Trophoblast cell (in vitro differentiated cells and primary cell): ENCODE results near the gene POC5.
A peak's percentile ranks its signal among the peaks of the same experiment; 100 is the strongest.

Experiments
- DNase-seq, 2 donors: peaks; one replicate each; pipeline ENCODE4 v3.0.0-alpha.2; 2016
- H2AFZ ChIP-seq: 2 replicates; pipeline ENCODE4 v1.6.1; 2013; ENCODE audit warnings: low read length, moderate library complexity, mild to moderate bottlenecking; ENCODE audit not compliant: insufficient read depth, poor library complexity
- H2AK5ac ChIP-seq: 2 replicates; pipeline ENCODE4 v1.6.1; 2013; ENCODE audit warnings: mild to moderate bottlenecking, low read length
- H2BK120ac ChIP-seq: 2 replicates; pipeline ENCODE4 v1.6.1; 2013; ENCODE audit warnings: low read length, mild to moderate bottlenecking, moderate library complexity; ENCODE audit not compliant: insufficient read depth, poor library complexity
- H2BK12ac ChIP-seq: 2 replicates; pipeline ENCODE4 v1.6.1; 2013; ENCODE audit warnings: mild to moderate bottlenecking, low read length, moderate library complexity
- H2BK5ac ChIP-seq: 2 replicates; pipeline ENCODE4 v1.6.1; 2013; ENCODE audit warnings: low read length, low read depth, moderate library complexity, mild to moderate bottlenecking; ENCODE audit not compliant: poor library complexity
- H3K14ac ChIP-seq: 2 replicates; pipeline ENCODE4 v1.6.1; 2013; ENCODE audit warnings: mild to moderate bottlenecking, low read length
- H3K18ac ChIP-seq: 2 replicates; pipeline ENCODE4 v1.6.1; 2013; ENCODE audit warnings: mild to moderate bottlenecking, low read length
- H3K23ac ChIP-seq: 2 replicates; pipeline ENCODE4 v1.6.1; 2013; ENCODE audit warnings: low read length
- H3K27ac ChIP-seq: 2 replicates; pipeline ENCODE4 v1.5.1; 2013; ENCODE audit warnings: low read depth, mild to moderate bottlenecking, inconsistent platforms, low read length, moderate library complexity
- H3K27me3 ChIP-seq: 2 replicates; pipeline ENCODE4 v1.6.1; 2013; ENCODE audit warnings: inconsistent platforms, mild to moderate bottlenecking, low read length, moderate library complexity; ENCODE audit not compliant: insufficient read depth
- H3K36me3 ChIP-seq, 2 experiments: 1 replicate in 1 of 2; 2 replicates in 1 of 2; pipeline ENCODE4 v1.6.1; 2013; ENCODE audit warnings: low read length in 2 of 2, mild to moderate bottlenecking in 2 of 2, moderate library complexity in 1 of 2; ENCODE audit not compliant: insufficient read depth in 2 of 2, control insufficient read depth in 1 of 2
- H3K4ac ChIP-seq: 2 replicates; pipeline ENCODE4 v1.6.1; 2013; ENCODE audit warnings: low read depth, mild to moderate bottlenecking, low read length, moderate library complexity
- H3K4me1 ChIP-seq, 2 experiments: 1 replicate in 1 of 2; 2 replicates in 1 of 2; pipeline ENCODE4 v1.6.1; 2013; ENCODE audit warnings: low read length in 2 of 2, mild to moderate bottlenecking in 2 of 2, moderate library complexity in 1 of 2; ENCODE audit not compliant: insufficient read depth in 2 of 2, control insufficient read depth in 1 of 2
- H3K4me2 ChIP-seq: 2 replicates; pipeline ENCODE4 v1.6.1; 2013; ENCODE audit warnings: inconsistent platforms, mild to moderate bottlenecking, low read length, moderate library complexity
- H3K4me3 ChIP-seq: 2 replicates; pipeline ENCODE4 v1.5.1; 2013; ENCODE audit warnings: mild to moderate bottlenecking, low read depth, low read length, inconsistent platforms
- H3K79me1 ChIP-seq: one replicate; pipeline ENCODE4 v1.6.1; 2013; ENCODE audit warnings: low read length
- H3K79me2 ChIP-seq: 2 replicates; pipeline ENCODE4 v1.6.1; 2013; ENCODE audit warnings: low read length, mild to moderate bottlenecking; ENCODE audit not compliant: control insufficient read depth, insufficient read depth, poor library complexity
- H3K9ac ChIP-seq: 2 replicates; pipeline ENCODE4 v1.6.1; 2013; ENCODE audit warnings: mild to moderate bottlenecking, low read length
- H3K9me3 ChIP-seq: 2 replicates; pipeline ENCODE4 v1.6.1; 2013; ENCODE audit warnings: low read depth, mild to moderate bottlenecking, control low read depth, inconsistent platforms, low read length; ENCODE audit not compliant: insufficient read depth
- H4K12ac ChIP-seq: 2 replicates; pipeline ENCODE4 v1.6.1; 2013; ENCODE audit warnings: low read depth, mild to moderate bottlenecking, low read length, moderate library complexity
- H4K8ac ChIP-seq: 2 replicates; pipeline ENCODE4 v1.6.1; 2013; ENCODE audit warnings: low read depth, mild to moderate bottlenecking, low read length, moderate library complexity
- H4K91ac ChIP-seq: one replicate; pipeline ENCODE4 v1.6.1; 2013; ENCODE audit warnings: low read depth, mild to moderate bottlenecking, low read length, moderate library complexity
- WGBS: extraction: QIAGEN DNeasy Blood & Tissue Kit; methylation state at CpG from one replicate; pipeline ENCODE4 v1.1.7; 2013; ENCODE audit warnings: missing lambda C conversion rate; ENCODE audit not compliant: insufficient read length, insufficient coverage; ENCODE audit errors: extremely low coverage; 5-methylcytosine and 5-hydroxymethylcytosine counted together

Gene POC5

DNA sequence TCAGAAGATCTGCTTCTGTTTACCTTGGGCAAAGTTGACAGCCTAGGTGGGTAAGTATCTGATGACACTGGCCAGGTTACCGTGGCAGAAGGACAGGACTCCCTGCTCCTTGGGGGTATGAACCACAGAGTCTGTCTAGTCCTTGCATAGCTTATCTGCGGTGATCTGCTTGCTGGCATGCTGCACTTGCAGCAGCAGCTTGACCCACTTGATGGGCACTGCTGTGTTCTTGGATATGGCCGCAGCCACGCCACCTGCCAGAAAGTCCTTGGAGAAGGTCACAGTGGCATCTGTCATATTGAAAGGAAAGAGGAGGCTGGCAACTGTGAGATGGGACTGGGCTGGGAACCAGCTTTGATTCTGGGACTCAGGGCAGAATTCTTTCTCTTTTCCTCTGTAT, 35.9 kb upstream of the POC5 start:
- no peak overlapping the region for H2AFZ ChIP-seq
- H2BK5ac ChIP-seq: no peak overlapping the region

DNA sequence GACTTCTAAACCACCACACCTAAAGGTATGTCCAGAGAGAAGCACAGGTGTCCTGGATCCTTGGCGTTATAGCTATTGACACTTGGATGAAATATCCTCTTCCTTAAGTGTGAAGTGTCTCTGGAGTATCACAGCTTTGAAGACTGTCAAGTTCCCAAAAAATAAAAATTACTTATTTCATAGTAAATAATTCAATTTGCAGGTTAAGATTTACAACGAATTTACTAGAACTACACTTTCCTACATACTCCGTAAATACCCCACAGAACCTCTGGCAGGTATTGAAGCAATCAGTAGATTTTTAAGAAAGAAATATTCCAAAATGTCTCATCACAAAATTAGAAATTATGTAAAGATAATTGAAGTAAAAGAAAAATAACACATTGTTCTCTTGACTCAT, 27.1 kb upstream of the POC5 start:
- H3K4me2 ChIP-seq: no peak overlapping the region
- no peak overlapping the region for H3K18ac ChIP-seq
- no peaks in the 10 kb centered on the region for H3K9me3 ChIP-seq
- no peak for DNase-seq
- no peak overlapping the region for H2BK120ac ChIP-seq
- no peak overlapping the region for H3K27ac ChIP-seq
- H3K27me3 ChIP-seq: no peaks in the 10 kb centered on the region
- no peak overlapping the region for H2BK5ac ChIP-seq
- no peaks in the 10 kb centered on the region for H3K79me1 ChIP-seq
- H3K4ac ChIP-seq: no peak overlapping the region
- H3K36me3 ChIP-seq: no peaks in the 10 kb centered on the region
- no peak overlapping the region for H4K8ac ChIP-seq
- no peak overlapping the region for H4K91ac ChIP-seq
- WGBS: no CpG with 5 or more reads among the region's 3 CpGs
- no peaks in the 10 kb centered on the region for H3K4me1 ChIP-seq
- H2AK5ac ChIP-seq: no peak overlapping the region
- H4K12ac ChIP-seq: no peak overlapping the region
- H2BK12ac ChIP-seq: no peak overlapping the region
- H3K4me3 ChIP-seq: no peak overlapping the region
- H3K23ac ChIP-seq: no peak overlapping the region
- no peak overlapping the region for H3K14ac ChIP-seq
- H3K9ac ChIP-seq: no peak overlapping the region
- no peak overlapping the region for H2AFZ ChIP-seq
- H3K79me2 ChIP-seq: no peaks in the 10 kb centered on the region

More for the DNA sequence above, 35.9 kb upstream of the POC5 start:
- Histone ChIP-seq H2BK12ac (no peak overlapping the region), H3K4me1 (no peaks in the 10 kb centered on the region), H3K14ac (no peak overlapping the region), H4K91ac (no peak overlapping the region), H3K4me3 (no peak overlapping the region), H2AK5ac (no peak overlapping the region), H3K27me3 (no peaks in the 10 kb centered on the region), H3K23ac (no peak overlapping the region), H3K36me3 (no peaks in the 10 kb centered on the region), H2BK120ac (no peak overlapping the region), H3K4ac (no peak overlapping the region), H3K27ac (no peak overlapping the region), H3K9ac (no peak overlapping the region), H4K12ac (no peak overlapping the region), H4K8ac (no peak overlapping the region), H3K79me1 (no peaks in the 10 kb centered on the region), H3K9me3 (no peaks in the 10 kb centered on the region), H3K79me2 (no peaks in the 10 kb centered on the region), H3K18ac (no peak overlapping the region), H3K4me2 (no peak overlapping the region)
- no CpG with 5 or more reads among the region's 4 CpGs for WGBS
- no peak for DNase-seq

- Histone ChIP-seq H2BK120ac (no peak overlapping the region), H4K91ac (no peak overlapping the region), H3K4ac (no peak overlapping the region), H3K9me3 (no peaks in the 10 kb centered on the region), H3K18ac (no peak overlapping the region), H3K27ac (no peak overlapping the region), H3K36me3 (no peaks in the 10 kb centered on the region), H3K9ac (no peak overlapping the region), H2AK5ac (no peak overlapping the region), H3K14ac (no peak overlapping the region), H3K4me3 (no peak overlapping the region), H3K4me1 (no peaks in the 10 kb centered on the region), H3K79me2 (no peaks in the 10 kb centered on the region), H2BK5ac (no peak overlapping the region), H3K23ac (no peak overlapping the region), H4K12ac (no peak overlapping the region), H2BK12ac (no peak overlapping the region), H2AFZ (no peak overlapping the region), H3K27me3 (no peaks in the 10 kb centered on the region), H4K8ac (no peak overlapping the region), H3K79me1 (no peaks in the 10 kb centered on the region), H3K4me2 (no peak overlapping the region)
- no CpG with 5 or more reads among the region's 8 CpGs for WGBS
- DNase-seq: no peak
Observed at GRCh38 chr5:75736273-75736672, 19.0 kb upstream of the POC5 start.

- H3K27me3 ChIP-seq: no peaks in the 10 kb centered on the region
- no peak overlapping the region for H2BK12ac ChIP-seq
- H3K9ac ChIP-seq: no peak overlapping the region
- no peak overlapping the region for H3K27ac ChIP-seq
- no peak overlapping the region for H3K23ac ChIP-seq
- no peaks in the 10 kb centered on the region for H3K4me1 ChIP-seq
- no peak overlapping the region for H3K18ac ChIP-seq
- H2BK120ac ChIP-seq: no peak overlapping the region
- H4K91ac ChIP-seq: no peak overlapping the region
- WGBS: no CpG with 5 or more reads among the region's 6 CpGs
- no peaks in the 10 kb centered on the region for H3K36me3 ChIP-seq
- DNase-seq: peak; percentile 31 to 59
- no peaks in the 10 kb centered on the region for H3K79me2 ChIP-seq
- no peak overlapping the region for H3K4me3 ChIP-seq
- no peak overlapping the region for H3K4me2 ChIP-seq
- H4K12ac ChIP-seq: no peak overlapping the region
- no peaks in the 10 kb centered on the region for H3K9me3 ChIP-seq
- no peaks in the 10 kb centered on the region for H3K79me1 ChIP-seq
- no peak overlapping the region for H4K8ac ChIP-seq
- no peak overlapping the region for H2AFZ ChIP-seq
- H2AK5ac ChIP-seq: no peak overlapping the region
- H2BK5ac ChIP-seq: no peak overlapping the region
- H3K14ac ChIP-seq: no peak overlapping the region
- H3K4ac ChIP-seq: no peak overlapping the region
Observed at GRCh38 chr5:75734913-75735789, 17.9 kb upstream of the POC5 start.
